DOHH2 (cell line): ENCODE results near the gene FTCDNL1.

Experiments
- H3F3A ChIP-seq: fragments of 200-600 bp; sonication (generic), shearing (Covaris generic); 2 replicates; pipeline ENCODE4 v1.6.0; 2016; ENCODE audit warnings: antibody characterized with exemption, mild to moderate bottlenecking; ENCODE audit not compliant: control insufficient read depth, insufficient read depth
- H3K27ac ChIP-seq: fragments of 200-600 bp; sonication (generic); 2 replicates; pipeline ENCODE4 v1.5.1; 2014; ENCODE audit warnings: low read depth, mild to moderate bottlenecking, low read length, moderate library complexity
- H3K27me3 ChIP-seq: fragments of 200-600 bp; sonication (generic); 2 replicates; pipeline ENCODE4 v1.6.1; 2014; ENCODE audit warnings: mild to moderate bottlenecking, low read length, mixed read lengths; ENCODE audit not compliant: control insufficient read depth
- H3K36me3 ChIP-seq: fragments of 200-600 bp; sonication (generic); 2 replicates; pipeline ENCODE4 v1.6.1; 2014; ENCODE audit warnings: mild to moderate bottlenecking, low read length, moderate library complexity, mixed read lengths; ENCODE audit not compliant: control insufficient read depth
- H3K4me1 ChIP-seq: fragments of 200-600 bp; sonication (generic); 2 replicates; pipeline ENCODE4 v1.6.1; 2014; ENCODE audit warnings: mild to moderate bottlenecking, low read length, mixed read lengths; ENCODE audit not compliant: control insufficient read depth
- H3K4me2 ChIP-seq: fragments of 200-600 bp; sonication (generic); 2 replicates; pipeline ENCODE4 v1.6.0; 2014; ENCODE audit warnings: mild to moderate bottlenecking, low read length, moderate library complexity
- H3K4me3 ChIP-seq: fragments of 200-600 bp; sonication (generic); 2 replicates; pipeline ENCODE4 v1.5.1; 2014; ENCODE audit warnings: mild to moderate bottlenecking, low read length, mixed read lengths
- H3K79me2 ChIP-seq: fragments of 200-600 bp; sonication (generic); 2 replicates; pipeline ENCODE4 v1.6.1; 2014; ENCODE audit warnings: mild to moderate bottlenecking, low read length, mixed read lengths; ENCODE audit not compliant: control insufficient read depth
- H3K9me2 ChIP-seq: fragments of 200-600 bp; sonication (generic); replicated peaks from 2 replicates; pipeline ENCODE4 v1.6.1; 2014; ENCODE audit warnings: mild to moderate bottlenecking, low read length, mixed read lengths; ENCODE audit not compliant: control insufficient read depth
- H3K9me3 ChIP-seq: fragments of 200-600 bp; sonication (generic); 2 replicates; pipeline ENCODE4 v1.6.1; 2014; ENCODE audit warnings: antibody characterized with exemption, low read length, mixed read lengths; ENCODE audit not compliant: control insufficient read depth, insufficient read depth
- H4K20me1 ChIP-seq: fragments of 200-600 bp; sonication (generic); 2 replicates; pipeline ENCODE4 v1.6.0; 2014; ENCODE audit warnings: low read depth, mild to moderate bottlenecking, antibody characterized with exemption, low read length, moderate library complexity; ENCODE audit not compliant: control insufficient read depth, insufficient read depth
- EZH2phosphoT487 ChIP-seq: fragments of 200-600 bp; sonication (generic); IDR thresholded peaks from 2 replicates; pipeline ENCODE4 v1.6.1; 2017; ENCODE audit warnings: borderline replicate concordance, mild to moderate bottlenecking, antibody characterized with exemption, low read length, moderate library complexity, mixed read lengths
- TF ChIP-seq, protein P1 (sequence below): fragments of 200-600 bp; sonication (generic); IDR thresholded peaks from one replicate; pipeline ENCODE4 v1.5.1; 2014; ENCODE audit warnings: antibody characterized with exemption, mild to moderate bottlenecking, low read depth, low read length; ENCODE audit not compliant: poor library complexity, severe bottlenecking

Gene FTCDNL1

DNA sequence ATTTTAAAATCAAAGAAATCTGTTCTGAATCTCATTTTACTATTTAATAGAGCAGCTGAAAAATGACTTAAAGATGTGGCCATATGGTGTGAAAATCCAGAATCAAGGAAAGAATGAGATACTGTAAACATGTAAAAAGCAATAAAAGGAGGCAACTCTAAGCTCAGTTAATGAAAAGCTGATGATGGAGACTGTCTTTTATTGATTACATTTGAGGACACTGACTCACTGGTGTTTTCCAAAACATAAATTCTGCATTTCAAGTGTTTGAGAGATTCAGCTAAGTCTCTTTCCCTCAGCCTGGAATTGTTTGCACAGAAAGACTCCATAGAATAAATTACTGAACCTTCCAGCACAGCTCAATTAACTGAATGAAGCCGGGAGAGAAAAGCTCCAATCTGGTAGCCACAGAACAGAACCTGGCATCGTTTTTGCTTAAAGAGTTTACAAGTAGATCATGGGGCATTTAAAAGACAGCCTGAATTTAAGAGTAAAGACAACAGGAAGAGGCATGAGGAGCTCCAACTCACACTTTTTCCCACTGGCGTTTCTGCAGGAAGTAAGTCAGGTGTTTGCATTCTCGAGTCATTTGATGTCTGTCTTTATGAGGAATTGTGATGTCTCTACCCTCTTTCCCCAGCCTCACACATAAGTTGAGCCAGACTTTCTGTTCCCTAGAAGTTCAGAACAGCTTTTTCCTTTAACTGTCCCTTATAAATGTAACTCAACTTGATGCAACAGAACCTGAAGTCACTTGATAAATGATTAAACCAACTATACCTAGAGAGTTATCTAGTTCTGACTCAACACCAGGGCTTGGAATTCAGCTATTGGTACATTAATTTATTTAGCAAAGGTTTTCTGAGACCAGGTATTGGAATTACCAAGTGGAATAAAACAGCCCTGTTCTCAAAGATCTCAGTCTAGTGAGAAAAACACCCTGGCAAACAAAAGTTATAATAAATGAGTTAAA lies 53.3 kb downstream of the FTCDNL1 start:
- H4K20me1 ChIP-seq, result no peaks in the 10 kb centered on the region
- no peaks in the 10 kb centered on the region for H3K9me2 ChIP-seq
- no peaks in the 10 kb centered on the region for H3K36me3 ChIP-seq
- no peaks in the 10 kb centered on the region for H3K4me1 ChIP-seq
- no peaks in the 10 kb centered on the region for H3K79me2 ChIP-seq
- no peaks in the 10 kb centered on the region for H3F3A ChIP-seq
- no peaks in the 10 kb centered on the region for H3K27me3 ChIP-seq
- no peak overlapping the region for H3K4me2 ChIP-seq
- H3K4me3 ChIP-seq, result no peak overlapping the region
- H3K27ac ChIP-seq, result no peak overlapping the region
- no peaks in the 10 kb centered on the region for H3K9me3 ChIP-seq
- TF ChIP-seq, protein P1, sequence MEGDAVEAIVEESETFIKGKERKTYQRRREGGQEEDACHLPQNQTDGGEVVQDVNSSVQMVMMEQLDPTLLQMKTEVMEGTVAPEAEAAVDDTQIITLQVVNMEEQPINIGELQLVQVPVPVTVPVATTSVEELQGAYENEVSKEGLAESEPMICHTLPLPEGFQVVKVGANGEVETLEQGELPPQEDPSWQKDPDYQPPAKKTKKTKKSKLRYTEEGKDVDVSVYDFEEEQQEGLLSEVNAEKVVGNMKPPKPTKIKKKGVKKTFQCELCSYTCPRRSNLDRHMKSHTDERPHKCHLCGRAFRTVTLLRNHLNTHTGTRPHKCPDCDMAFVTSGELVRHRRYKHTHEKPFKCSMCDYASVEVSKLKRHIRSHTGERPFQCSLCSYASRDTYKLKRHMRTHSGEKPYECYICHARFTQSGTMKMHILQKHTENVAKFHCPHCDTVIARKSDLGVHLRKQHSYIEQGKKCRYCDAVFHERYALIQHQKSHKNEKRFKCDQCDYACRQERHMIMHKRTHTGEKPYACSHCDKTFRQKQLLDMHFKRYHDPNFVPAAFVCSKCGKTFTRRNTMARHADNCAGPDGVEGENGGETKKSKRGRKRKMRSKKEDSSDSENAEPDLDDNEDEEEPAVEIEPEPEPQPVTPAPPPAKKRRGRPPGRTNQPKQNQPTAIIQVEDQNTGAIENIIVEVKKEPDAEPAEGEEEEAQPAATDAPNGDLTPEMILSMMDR, result no peak
- TF ChIP-seq EZH2phosphoT487, result no peak

DNA sequence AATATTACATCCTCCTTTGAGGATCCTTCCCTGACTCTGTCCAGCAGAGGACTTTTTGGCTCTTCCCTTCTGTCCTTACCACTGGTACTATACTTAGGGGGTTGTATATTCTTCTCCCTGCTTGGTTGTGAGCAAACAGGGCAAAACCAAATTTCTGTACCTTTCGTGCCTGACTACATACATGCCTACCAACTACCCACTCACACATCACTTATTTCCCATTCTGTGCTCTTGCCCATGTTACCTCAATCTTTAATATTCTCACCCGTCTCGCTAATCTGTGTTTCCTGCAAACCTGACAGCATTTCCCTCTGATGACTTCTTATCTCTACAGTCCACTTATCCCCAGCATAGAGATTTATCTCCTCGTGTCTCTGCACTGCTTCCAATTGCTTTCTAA lies 58.6 kb downstream of the FTCDNL1 start:
- TF ChIP-seq EZH2phosphoT487, result no peak
- TF ChIP-seq, protein P1, result no peak
- Histone ChIP-seq H3K4me2 (no peak overlapping the region), H3K27ac (no peak overlapping the region), H3F3A (no peaks in the 10 kb centered on the region), H3K4me3 (no peak overlapping the region), H3K27me3 (no peaks in the 10 kb centered on the region), H4K20me1 (no peaks in the 10 kb centered on the region), H3K9me3 (no peaks in the 10 kb centered on the region), H3K9me2 (no peaks in the 10 kb centered on the region), H3K79me2 (no peaks in the 10 kb centered on the region), H3K36me3 (no peaks in the 10 kb centered on the region), H3K4me1 (no peaks in the 10 kb centered on the region)

DNA sequence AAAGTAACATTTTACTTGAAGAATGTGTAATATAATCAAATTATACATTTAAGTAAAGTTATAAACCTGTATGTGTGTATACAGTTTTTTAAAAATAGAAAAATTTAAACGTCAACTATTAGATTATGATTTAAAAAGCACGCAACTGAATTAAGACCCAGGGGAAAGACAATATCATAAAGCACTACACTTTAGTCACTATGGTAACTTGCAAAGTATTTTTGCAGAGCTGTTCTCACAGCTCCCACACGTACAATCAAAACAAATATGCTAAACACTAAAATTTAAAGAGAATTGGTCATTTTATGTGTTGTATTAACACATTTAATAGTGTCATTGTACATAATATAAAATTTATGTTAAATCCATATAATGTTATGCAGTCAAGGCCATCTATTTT lies 59.7 kb downstream of the FTCDNL1 start:
- Histone ChIP-seq H3K79me2 (no peaks in the 10 kb centered on the region), H4K20me1 (no peaks in the 10 kb centered on the region), H3K9me3 (no peaks in the 10 kb centered on the region), H3K4me3 (no peak overlapping the region), H3K4me1 (no peaks in the 10 kb centered on the region), H3K9me2 (no peaks in the 10 kb centered on the region), H3K27me3 (no peaks in the 10 kb centered on the region), H3F3A (no peaks in the 10 kb centered on the region), H3K36me3 (no peaks in the 10 kb centered on the region), H3K27ac (no peak overlapping the region), H3K4me2 (no peak overlapping the region)
- TF ChIP-seq EZH2phosphoT487, result no peak
- TF ChIP-seq, protein P1, result no peak
